HG03520 (cell line): ENCODE data around the gene SHC3.
"Not testable (repeated sequence)": the region's sequence is repeated elsewhere in the genome, so short reads cannot be mapped to it uniquely, and the experiment has no call there.

Experiments used
- ATAC-seq: cut with Tn5 transposase; IDR thresholded peaks from one replicate; pipeline ENCODE4 v1.9.1; 2021; ENCODE audit warnings: mild to moderate bottlenecking, moderate library complexity; ENCODE audit not compliant: unreplicated experiment

SHC3 gene, protein sequence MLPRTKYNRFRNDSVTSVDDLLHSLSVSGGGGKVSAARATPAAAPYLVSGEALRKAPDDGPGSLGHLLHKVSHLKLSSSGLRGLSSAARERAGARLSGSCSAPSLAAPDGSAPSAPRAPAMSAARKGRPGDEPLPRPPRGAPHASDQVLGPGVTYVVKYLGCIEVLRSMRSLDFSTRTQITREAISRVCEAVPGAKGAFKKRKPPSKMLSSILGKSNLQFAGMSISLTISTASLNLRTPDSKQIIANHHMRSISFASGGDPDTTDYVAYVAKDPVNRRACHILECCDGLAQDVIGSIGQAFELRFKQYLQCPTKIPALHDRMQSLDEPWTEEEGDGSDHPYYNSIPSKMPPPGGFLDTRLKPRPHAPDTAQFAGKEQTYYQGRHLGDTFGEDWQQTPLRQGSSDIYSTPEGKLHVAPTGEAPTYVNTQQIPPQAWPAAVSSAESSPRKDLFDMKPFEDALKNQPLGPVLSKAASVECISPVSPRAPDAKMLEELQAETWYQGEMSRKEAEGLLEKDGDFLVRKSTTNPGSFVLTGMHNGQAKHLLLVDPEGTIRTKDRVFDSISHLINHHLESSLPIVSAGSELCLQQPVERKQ

DNA sequence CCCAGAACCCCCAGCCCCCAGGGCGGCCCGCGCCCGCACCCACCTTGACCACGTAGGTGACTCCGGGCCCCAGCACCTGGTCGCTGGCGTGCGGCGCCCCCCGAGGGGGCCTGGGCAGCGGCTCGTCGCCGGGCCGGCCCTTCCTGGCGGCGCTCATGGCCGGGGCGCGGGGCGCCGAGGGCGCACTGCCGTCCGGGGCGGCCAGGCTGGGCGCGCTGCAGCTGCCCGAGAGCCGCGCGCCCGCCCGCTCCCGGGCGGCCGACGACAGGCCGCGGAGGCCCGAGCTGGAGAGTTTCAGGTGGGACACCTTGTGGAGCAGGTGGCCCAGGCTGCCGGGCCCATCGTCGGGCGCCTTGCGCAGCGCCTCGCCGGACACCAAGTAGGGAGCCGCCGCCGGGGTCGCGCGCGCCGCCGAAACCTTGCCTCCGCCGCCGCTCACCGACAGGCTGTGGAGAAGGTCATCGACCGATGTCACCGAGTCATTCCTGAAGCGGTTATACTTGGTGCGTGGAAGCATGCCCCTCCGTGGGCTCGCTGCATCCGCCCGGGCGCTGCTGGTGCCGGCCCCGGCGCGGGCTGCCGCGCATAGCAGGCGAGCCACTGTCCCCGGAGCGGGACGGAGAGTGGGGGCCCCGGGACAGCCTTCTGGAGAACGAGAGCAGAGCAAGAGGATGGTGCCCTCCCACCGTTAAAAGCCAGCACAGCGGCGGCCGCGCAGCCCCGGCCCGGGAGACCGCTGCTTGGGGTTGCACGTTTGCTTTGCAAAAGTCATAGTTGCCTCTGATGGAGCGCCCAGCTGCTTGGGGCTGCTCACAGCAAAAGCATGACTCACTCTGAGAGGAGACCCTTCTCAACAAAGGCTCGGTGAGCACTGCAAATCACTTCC is at the start of gene SHC3:
TSS of gene SHC3 (minus strand) at position 875 of the 886 bp plus-strand sequence. CDS start at position 517, 358 bp downstream.
- ATAC-seq, result no peak

DNA sequence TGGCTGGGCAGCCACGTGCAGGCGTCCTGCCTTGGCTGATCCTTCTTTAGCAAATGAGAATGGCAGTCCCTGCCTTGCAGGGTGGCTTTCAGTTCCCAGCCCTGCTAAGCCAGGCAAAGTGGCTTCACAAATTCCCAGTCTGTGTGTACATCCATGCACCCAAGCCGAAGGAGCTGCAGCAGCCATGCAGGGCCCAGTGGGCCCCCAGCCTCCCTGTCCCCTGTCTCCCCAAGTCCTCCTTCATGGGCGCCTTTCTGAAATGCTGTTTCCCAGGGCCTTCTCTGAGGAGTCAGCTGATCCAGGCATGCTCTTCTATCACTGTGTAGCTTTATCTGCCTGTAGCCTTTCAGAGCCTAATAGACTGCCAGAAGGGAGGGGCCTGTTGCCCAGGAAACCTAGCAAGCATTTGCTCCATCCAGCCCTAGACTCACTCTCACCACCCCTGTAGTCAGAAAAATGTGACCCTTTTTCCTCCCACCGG is 47.4 kb upstream of the SHC3 start:
- ATAC-seq, result no peak

DNA sequence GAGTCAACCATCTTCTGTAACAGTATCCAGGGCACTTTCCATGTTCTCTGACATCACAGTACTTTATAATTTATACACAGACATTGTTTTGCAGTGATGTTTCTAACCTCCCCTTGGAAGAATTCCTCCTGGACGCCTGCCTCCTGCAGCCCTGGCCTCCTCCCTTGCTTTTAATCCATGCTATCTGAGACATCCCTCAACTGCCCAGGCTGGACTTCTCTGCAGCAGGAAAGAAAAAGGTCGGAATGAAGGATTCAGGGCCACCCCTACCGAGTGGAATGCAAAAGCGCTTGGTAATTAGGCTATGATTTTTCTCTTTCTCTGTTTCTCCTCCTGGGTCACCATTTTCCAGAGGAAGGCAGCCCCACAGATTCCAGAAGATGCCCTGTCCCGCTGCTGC is 47.0 kb upstream of the SHC3 start:
- ATAC-seq, result no peak

DNA sequence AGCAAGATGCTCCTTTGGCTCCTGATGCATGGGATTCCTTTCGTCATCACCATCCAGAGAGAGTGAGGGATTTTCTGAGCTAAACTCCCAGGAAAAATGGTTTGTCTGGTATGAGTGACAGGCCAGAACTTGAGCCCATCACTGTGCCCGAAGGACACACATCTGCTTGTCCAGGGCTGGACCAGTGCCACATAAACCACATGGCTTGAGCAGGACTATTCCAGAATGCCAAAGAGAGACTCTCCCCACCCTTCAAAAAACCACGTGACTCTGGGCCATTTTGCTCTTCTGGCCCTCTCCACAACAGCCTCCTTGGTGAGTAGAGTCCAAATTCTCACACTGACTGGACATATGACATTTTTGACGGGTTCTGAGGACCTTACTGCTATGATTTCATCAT is 46.4 kb upstream of the SHC3 start:
- ATAC-seq, result no peak

DNA sequence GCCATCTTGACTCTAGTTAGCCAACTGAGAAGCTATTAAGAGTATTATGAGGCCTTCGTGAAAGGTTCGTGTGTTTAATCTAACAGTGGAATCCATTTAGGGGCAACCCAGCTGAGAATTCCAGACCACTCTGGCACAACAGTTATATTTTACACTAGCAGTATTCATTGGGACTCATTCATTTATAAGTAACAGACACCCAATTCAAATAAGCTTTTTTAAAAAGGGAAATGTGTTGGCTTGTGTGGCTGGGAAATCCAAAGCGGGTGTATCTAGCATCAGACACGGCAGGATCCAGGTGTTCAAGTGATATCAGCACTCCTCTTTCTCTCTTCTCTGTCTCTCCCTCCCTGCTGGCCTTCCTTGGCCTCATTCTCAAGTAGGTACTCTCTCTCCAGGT is 46.0 kb upstream of the SHC3 start:
- ATAC-seq, result no peak

DNA sequence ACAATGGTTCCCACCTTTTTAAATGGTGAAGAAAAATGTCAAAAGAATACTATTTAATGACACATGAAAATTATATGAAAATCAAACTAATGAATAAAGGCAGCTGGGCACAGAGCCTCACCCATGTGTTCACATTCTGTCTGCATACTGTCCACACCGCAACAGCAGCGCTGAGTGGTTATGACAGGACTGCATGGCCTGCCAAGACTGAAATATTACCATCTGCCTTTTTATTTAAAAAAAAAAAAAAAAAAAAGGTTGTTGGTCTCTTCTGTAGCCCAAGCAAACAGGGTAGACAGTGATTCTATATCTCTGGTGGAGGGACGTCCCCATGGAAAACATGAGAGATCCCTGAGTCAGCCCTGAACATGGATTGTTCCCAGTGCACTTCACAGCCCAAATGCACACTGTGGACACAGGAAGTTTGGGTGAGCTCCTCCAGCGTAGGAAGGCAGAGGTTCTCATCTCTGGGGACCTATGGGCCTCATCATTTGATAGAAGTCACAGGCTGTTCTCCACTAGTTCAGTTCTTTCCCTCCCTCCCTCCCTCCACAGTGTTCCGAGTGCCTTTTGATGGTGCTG is 44.9 kb upstream of the SHC3 start:
- no peak for ATAC-seq

DNA sequence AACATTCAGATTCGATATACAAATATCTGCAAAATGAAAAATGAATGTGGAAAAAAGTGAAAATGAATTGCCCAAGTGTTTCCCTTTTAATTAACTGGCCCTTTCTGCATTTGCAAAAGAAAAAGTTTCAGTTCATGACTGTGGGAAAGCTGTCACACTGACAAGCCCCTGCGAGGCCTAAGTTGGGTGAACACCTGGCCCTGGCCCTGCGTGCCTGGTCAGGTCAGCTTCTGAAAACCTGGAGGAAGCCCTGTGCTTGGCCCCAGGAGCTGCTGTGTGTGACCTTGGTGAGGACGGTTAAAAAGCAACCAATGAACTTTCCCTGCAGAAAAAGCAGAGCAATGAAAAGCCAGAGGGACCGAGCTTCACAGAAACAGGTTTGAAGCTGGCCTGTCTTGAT is 41.0 kb upstream of the SHC3 start:
- ATAC-seq, result no peak

DNA sequence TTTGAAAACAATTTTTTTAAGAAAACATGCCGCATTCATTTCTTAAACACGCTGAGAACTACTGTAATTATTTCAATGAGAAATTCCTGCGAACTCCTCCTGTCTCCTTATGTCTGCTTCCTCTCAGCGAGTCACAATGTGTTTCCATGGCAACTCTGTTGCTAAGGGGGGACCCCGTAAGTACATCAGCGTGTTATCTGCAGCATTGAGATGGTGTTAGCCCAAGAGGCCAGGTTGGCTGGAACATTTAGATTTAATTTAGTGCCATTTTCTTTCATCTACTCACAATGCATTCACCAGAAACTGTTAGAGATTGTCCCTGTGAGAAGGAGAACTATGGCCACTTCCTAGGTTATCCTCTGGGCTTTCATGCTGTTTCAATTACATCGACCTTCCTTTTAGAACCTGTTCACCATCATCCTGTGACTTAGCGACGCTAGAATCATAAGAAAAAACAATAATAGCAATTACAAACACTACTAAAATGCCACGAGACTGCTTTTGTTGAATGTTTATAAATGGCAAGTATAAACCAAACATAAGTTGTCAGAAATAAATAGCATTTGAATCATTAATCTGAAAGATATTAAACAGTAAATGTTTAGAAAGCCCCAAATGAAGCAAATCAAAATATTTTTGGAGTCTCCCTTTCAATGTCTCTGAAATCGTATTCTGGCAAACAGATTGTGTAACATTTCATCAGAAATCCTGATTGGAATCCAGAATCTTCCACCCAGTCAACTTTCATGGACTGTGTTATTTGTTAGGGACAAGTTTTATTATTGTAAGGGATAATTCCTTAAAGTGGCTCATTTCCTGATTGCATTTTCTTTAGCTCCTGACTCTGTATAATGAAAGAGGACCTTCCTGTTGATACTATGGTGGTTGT is 39.7 kb upstream of the SHC3 start:
- ATAC-seq, result no peak

DNA sequence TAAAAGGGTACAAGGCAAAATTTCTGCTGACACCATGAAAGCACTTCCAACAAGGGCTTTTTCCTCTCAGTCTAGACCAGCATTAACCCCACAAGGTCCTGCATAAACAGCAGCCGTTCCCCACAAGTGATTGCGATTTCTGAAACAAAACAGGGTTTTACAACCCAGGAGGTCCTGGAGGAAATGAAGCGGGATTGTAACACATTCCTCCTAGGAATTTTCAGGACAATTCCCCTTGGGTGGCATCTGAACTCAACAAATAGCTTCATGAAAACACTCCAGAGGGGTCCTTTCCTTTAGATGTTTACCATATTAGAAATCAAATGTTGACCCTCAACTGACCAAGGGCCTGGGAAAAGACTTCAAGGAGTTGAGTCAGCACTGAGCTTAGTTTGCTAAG is 36.7 kb upstream of the SHC3 start:
- ATAC-seq, result no peak

DNA sequence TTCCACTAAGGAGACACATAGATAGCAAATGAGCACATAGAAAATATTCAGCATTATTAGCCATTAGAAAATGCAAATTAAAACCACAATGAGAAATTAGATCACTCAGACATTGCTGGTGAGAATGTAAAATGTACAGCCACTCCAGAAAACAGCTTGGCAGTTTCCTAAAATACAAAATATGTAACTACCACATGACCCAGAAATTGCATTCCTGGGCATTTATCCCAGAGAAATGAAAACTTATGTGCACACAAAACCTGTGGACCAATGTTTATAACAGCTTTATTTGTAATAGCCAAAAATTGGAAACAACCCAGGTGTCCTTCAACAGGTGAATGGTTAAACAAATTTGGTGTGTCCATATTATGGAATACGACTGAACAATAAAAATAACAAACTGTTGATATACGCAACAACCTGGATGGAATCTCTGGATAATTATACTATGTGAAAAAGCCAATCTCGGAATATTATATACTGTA is 34.8 kb upstream of the SHC3 start:
- no peak for ATAC-seq

DNA sequence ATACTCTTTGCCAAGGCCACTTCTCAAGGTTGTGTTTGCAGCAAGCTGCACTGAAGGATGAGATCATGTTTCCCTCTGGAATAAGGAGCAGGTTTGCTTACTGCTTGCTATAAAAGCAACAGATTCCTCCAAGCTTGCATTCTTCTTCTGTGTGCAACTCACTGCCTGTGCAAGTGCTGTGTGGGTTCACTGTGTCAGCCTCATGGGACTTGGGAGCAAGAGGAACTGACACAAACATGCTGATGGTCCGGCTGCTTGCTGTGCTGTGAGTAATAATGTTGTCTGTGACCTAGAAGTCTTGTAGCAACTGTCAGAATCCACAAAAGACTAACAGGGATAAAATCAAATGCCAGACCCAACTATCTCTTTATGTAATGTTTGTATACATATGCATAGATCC is 33.6 kb upstream of the SHC3 start:
- ATAC-seq, result no peak

DNA sequence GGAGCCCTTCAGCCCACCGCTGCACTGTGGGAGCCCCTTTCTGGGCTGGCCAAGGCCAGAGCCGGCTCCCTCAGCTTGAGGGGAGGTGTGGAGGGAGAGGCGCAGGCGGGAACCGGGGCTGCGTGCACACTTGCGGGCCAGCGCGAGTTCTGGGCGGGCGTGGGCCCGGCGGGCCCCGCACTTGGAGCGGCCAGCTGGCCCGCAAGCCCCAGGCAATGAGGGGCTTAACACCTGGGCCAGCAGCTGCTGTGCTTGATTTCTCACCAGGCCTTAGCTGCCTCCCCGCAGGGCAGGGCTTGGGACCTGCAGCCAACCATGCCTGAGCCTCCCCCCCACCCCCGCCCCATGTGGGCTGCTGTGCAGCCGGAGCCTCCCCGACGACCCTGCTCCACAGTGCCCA is 30.7 kb upstream of the SHC3 start:
- ATAC-seq, result not testable (repeated sequence)

DNA sequence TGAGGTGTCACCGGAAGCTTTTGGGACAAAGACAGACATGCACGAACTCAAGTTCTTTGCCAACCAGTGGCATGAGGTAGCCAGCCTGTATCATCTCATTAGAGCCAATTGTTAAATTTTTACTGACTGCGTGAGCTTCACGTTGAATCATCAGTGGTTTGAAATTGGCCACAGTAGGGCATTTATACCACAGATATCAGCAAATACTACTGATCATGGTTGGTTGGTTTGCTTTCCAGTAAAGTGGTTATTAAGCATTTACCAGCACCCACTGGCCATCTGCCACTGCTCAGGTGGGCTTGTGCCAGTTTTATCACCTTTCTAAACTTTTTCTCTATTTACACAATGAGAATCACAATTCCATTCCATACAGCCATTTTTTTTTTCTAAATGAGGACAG is 28.4 kb upstream of the SHC3 start:
- no peak for ATAC-seq

DNA sequence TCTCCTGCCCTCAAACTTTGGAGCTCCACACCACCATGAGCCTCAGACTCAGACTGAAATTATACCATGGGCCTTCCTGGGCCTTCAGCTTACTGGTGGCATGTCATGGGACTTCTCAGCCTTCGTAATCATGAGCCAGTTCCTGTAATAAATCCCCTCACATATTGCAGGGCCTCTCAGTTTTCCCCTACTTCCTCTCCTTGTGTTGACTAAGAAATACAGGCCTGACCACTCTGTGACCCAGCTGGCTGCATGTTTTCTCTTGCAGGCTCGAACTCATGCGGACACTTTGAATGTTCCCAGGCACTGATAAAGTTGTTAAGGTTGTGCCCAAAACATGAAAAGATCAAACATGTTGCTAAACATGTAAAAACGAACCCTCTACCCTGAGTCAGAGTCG is 26.2 kb upstream of the SHC3 start:
- ATAC-seq, result no peak

DNA sequence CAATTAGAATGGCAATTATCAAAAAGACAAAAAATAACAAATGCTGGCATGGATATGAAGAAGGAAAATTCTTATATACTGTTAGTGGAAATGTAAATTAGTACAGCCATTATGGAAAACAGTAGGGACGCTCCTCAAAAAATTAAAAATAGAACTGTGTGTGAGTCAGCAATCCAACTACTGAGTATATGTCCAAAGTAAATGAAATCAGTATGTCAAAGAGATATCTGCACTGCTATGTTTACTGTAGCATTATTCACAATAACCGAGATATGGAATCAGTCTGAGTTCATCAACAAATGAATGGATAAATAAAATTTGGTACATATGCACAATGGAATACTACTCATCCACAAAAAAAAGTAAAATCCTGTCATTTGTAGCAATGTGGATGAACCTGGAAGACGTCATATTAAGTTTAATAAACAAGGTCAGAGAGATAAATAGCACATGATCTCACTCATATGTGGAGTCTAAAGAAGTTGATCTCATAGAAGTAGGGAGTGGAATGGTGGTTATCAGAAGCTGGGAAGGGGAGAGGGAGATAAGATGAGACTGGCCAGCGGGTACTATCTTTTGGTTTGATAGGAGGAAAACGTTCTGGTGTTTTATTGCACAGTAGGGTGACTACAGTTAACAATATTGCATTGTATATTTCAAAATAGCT is 16.6 kb upstream of the SHC3 start:
- no peak for ATAC-seq

DNA sequence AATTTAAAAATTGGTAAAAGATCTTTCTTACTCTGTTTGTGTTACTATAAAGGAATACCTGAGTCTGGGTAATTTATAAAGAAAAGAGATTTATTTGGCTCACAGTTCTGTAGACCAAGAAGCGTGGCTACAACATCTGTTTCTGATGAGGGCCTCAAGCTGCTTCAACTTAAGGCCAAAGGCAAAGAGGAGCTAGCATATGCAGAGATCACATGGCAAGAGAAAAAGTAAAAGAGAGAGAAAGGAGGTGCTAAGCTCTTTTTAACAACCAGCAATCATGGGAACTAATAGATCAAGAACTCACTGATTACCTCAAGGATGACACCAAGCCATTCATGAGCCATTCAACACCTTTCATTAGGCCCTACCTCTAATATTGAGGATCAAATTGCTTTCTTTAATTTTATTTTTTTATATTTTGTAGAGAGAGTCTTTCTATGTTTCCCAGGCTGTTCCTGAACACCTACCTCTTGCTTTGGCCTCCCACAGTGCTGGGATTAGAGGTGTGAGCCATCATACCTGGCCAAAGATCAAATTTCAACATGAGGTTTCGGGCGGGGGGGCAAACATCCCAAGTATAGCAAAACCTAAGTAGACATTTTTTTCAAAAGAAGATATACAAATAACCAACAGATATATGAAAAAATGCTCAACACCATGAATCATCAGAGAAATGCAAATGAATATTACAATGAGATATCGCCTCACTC is 16.0 kb upstream of the SHC3 start:
- ATAC-seq, result no peak

DNA sequence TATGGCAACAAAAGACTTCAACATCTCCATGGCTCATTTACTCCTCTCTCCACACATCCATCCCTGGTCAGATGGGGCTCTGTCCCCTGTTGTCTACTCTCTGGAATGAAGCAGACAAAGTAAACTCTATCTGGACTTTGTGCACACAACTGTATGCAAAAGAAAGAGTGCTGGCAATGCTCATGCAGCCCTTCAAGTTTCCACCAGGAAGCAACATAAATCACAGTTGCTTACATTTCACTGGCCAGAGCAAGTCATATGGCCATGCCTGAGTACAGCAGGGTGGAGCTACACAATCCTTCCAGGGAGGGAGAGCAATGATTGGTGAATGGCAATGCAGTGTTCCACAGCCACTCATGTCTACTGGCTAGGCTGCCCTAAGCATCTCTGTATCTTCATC is 12.4 kb upstream of the SHC3 start:
- no peak for ATAC-seq

DNA sequence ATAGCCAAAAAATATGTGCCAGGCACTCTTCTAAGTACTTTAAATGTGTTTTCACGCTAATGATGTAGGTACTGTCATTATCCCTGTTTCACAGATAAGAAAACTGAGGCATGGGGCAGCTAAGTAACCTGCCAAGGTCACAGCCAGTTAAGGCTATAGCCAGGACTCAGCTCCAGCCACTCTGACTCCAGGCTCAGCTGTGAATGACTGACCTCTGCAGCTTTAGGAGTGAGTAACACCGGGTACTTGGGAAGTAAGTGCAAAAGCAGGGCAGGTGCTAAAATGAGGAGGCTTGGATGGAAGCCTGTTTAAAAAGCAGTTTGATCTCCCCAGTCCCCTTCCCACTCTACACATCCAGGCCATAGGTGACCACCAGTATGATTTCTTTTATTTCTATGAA is 10.6 kb upstream of the SHC3 start:
- ATAC-seq, result no peak

DNA sequence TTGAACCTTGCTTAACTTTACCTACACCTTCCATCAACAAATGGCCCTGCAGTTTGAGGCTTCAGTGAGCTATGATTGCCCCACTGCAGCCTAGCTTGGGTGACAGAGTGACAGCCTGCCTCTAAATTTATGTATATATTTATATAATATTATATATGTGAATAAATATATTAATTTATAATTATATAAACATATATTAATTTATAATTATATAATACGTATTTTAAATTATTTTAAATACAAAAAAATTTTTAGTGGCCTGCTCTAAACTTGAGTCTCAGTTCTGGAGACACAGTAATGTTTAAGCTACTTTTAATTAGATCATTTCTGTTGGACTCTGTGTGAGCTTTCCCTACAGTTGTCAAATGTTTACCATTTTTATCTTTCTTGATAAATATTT is 9.3 kb upstream of the SHC3 start:
- no peak for ATAC-seq
